Central memory CD4-positive, alpha-beta T cell (primary cell): ENCODE data around the gene SUGCT.

ENCODE experiments used
- DNase-seq: peaks from one replicate; pipeline ENCODE4 v3.0.0; 2022

Gene SUGCT

GRCh38 chr7:40477094-40477493 lies 342.3 kb downstream of the SUGCT start:
- DNase-seq: no peak

DNA sequence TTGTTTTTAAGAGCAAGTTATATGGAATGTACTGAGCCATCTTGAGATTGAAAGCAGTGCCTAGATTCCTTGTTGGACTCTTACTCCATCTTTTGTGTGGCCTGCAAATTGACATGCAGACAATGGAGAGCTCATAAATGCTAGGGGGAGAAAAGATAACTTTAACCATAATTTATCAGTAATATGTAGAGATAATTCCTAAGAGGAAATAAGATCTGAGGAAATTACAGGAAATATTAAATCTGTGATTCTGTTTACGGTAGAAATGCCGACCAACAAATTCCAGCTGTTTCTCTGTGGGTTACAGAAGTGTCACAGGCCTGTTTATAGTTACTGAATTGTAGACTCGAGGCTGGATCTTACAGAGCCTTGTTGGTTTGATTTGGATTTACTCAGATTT lies 348.0 kb downstream of the SUGCT start:
- DNase-seq: no peak

DNA sequence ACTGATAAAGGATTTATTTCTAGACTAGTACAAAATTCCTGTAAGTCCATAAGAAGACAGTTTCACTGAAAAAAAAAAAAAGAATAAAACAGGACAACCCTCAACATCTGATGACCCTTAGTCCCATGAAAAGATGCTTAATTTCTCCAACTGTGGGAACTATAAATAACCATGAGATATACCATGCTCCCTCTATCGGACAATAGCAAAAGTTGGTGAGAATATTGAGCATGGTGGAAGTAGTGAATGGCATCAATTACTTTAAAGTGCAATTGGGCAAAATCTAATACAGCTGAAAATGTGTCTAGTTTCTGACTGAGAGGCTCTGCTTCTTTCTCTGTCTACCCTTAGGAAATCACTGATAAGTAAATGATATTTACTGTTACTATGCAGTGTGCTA lies 348.8 kb downstream of the SUGCT start:
- DNase-seq: no peak

- no peak for DNase-seq
Measured at GRCh38 chr7:40489844-40490602, 355.2 kb downstream of the SUGCT start.

- DNase-seq: no peak
Measured at GRCh38 chr7:40490603-40490924, 355.8 kb downstream of the SUGCT start.

DNA sequence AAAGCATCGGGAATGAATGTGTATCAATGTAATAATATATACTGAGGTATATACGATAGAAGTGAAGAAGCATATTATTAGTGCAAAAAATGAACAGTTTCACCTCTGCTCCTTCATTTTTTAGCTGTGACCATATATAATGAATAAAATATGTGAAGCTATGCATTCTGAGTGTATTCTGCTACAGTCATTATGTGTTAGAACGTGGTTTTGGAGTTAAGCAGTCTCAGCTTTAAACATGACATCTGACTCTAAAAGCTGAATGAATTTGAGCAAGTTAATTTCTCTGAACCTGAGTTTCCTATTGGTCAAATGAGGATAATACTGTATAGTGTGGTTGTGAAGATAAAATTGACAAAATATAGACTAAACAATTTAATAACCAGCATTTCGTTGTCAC lies 358.1 kb downstream of the SUGCT start:
- no peak for DNase-seq

GRCh38 chr7:40493609-40494051 lies 358.8 kb downstream of the SUGCT start:
- no peak for DNase-seq

DNA sequence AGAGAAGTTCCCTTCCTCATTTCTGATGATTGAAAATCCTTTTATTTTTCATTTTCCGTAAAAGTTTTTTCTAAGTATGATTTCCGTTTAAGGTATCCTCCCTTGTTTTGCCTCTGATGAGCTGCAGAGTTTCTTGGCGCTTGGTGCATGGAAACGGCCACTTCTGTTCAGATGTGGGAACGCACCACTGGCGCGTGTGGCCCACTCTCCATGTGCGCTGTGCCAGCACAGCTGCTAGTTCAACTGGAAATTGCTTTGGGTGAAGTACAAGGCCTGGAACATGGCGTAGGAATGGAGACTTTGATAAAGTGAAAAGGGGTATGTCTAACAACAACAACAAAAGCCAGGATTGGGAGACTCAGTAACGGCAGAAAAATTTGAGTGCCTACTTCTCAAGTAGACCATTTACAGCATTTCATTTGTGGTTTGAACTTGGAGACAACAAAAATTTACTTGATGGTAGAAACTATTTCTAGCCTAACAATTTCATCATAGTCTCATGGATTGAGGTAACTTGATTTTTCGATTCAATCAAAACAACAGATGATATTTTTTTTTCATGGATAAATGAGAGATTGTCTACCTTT lies 364.2 kb downstream of the SUGCT start:
- no peak for DNase-seq

DNA sequence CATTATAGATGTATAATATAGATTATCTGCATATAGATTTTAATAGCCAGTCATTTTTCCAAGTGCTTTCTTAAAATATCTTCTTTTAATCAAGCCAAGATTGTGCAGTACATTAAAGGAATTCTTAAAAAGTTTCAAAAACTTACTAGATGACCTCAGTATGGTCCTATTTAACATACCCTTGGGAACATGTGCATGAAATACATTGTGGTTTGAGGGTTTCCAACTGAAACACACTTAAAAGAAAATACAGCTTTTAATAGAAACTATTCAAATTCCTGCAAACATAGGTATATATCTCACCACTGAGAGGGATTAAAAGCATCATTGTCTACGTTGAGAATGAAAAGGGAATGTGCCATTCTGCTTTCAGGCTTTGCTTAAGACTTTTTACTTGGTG lies 364.9 kb downstream of the SUGCT start:
- DNase-seq: no peak

DNA sequence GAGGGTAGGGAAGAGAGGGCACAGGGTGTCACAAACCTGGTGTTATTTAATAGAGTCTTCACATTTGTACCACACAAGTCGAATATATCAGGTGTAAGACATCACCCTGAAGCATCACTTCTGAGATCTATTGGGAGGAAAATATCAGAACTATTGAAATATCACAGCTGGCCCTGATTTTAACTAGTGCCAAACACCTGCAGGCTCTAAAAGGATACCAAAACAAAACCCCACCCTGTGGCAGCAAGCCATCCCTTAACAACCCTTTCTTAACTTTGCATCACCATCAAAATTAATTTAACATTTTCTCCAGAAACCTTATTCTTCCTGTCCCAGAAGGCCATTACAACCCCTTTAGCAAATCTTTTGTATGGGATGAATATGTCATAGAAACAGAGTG lies 365.4 kb downstream of the SUGCT start:
- no peak for DNase-seq

GRCh38 chr7:40502359-40502758 lies 367.6 kb downstream of the SUGCT start:
- DNase-seq: no peak

GRCh38 chr7:40506158-40506557 lies 371.4 kb downstream of the SUGCT start:
- no peak for DNase-seq

- no peak for DNase-seq
Measured at GRCh38 chr7:40507166-40507565, 372.4 kb downstream of the SUGCT start.

GRCh38 chr7:40509287-40509996 lies 374.6 kb downstream of the SUGCT start:
- DNase-seq: no peak

GRCh38 chr7:40516376-40516775 lies 381.6 kb downstream of the SUGCT start:
- no peak for DNase-seq

DNA sequence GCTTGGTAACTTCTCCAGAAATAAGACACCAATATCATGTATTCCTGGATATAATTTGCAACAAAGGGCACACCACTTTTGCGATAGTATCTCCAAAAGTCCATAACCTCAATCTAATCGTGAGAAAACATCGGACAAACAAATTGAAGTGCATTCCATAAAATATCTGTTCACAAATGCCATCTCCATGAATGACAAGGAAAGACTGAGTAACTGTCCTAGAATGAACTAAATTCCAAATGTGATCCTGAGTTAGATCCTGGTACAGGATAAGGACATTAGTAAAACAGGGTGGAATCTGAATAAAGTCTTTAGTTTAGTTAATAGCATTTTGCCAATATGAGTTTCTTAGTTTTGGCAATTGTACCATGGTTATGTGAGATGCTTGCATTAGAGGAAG lies 384.2 kb downstream of the SUGCT start:
- no peak for DNase-seq

DNA sequence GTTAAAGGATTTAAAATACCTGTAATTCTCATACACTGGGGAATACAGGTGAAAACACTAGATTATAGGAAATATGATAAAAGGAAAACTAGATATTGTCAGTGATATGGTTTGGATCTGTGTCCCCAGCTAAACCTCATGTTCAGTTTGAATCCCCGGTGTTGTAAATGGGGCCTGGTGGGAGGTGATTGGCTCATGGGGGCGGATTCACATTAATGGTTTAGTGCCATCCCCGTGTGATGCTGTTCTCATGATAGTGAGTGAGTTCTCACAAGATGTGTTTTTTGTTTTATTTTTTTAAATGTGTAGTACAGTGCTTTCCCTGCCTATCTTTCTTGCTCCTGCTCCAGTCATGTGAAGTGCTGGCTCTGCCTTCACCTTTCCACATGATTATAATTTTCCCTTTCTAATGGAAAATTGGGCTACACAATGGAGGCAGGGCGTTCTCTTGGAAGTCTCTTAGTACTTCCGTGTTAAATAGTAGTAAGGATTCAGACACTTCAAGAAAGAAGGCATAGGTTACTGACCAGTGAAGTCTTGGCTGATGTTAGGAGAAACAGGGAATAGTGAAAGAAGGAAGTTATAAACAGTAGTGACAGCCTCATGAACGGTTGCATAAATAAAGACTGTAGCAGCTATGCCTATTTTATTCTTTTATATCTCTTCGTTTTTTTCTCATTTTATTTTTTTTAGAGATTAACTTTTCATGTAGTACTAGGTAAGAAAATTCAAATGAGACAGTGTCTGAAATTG lies 386.4 kb downstream of the SUGCT start:
- no peak for DNase-seq

DNA sequence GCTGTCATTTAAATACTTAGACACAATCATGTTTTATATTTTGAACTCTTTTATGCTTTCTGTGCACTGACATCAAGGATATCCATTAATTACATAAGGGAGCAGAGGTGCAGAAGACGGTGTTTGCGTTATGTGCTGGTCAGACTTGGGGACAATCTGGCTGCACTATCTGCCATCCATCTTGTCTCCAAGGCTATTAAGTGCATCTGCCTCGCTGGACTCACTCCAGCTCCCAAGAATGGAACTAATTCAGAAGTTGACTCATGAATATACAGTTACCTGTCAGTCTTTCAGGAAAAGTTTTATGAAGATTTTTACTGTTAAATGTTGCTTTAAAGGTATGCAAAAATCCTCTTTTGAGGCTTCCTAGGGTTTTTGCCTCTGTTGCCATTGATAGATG lies 391.0 kb downstream of the SUGCT start:
- no peak for DNase-seq

DNA sequence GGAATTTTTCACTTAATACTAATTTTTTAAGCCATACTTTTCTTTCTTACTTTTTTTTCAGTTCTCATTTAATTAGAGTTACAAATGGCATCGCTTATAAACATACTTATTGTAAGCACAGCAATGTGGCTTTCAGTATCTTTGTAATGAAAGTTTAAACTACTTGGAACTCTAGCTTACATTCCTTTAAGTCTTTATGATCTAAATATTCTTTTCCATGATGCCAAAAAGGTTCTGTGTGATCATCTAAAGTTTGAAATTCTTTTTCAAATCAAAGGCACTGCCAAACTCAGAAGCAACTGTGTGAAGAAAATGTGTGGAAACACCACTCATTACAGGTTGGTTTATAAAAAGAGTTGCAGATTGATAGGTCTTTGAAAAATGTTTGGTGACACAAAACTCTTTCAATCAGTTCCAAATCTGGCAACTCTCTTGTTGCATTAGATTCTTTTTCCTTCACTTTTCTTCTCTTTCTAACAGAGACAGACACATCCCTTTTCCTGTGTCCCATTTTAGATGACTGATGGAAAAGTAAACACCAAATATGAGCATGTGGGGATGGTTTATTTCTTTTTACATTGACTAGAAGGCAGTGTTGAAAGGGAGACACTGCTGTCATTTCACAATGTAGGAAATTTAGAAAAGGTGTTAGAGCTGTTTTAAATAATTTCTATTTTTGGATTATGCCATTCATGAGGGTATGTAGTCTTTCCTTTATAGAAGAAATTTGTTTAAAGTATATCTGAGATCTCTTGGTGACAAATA lies 392.3 kb downstream of the SUGCT start:
- no peak for DNase-seq

GRCh38 chr7:40527723-40528122 lies 392.9 kb downstream of the SUGCT start:
- DNase-seq: no peak

DNA sequence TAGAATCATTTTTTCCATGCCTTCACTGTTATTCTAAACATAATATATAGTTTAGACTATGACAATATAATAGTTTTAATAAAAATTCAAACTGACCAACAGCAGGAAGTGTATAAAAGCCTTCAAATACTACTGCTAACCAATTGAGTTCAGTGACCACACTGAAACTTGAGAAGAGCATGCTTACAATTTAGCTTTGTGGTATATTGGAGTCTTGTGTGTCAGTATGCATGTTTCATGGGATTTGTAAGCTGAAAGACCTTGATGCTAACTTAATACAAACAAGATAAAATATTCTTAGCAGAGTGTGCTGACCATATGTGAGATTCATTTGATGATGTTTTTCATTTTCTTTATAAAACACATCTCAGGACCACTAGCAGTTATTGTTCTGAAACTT lies 395.5 kb downstream of the SUGCT start:
- no peak for DNase-seq

DNA sequence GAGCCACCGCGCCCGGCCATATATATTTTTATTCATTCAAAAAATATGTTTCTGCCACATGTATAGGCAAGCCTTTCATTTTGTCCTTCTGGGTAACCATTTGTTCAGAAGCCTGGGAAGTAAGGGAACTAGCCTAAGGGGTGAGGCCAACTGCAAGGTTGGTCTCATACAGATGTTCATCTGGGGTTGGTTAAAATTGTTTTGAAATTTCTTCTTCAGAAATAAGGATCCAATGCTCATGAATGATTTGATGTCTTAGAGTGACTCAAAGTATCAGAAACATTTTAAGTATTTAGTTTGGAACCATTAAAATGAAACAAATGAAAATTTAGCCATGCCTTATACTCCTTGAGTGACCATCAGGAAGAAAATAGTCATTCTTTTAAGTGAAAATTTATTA lies 397.2 kb downstream of the SUGCT start:
- no peak for DNase-seq

GRCh38 chr7:40535678-40536077 lies 400.9 kb downstream of the SUGCT start:
- DNase-seq: no peak
